H1 (cell line): ENCODE results near the gene GTF2B. TPM values are rescaled to one million over a fixed set of nuclear protein-coding genes. Genes with fewer than 3 reads are reported as not detected.

Experiments used
- CTCF ChIA-PET: fragments of 300-600 bp; sonication (Branson Sonifier 250); formaldehyde crosslinking; loops from one replicate; lab custom pipeline; 2021; ENCODE audit not compliant: partially characterized antibody; lab: Charles Lee
- POLR2A ChIA-PET: fragments of 300-600 bp; sonication (Branson Sonifier 250); formaldehyde crosslinking; loops from one replicate; lab custom pipeline; 2021; ENCODE audit warnings: inconsistent platforms; ENCODE audit not compliant: partially characterized antibody; lab: Charles Lee
- DNase-seq, 2 experiments: peaks; one replicate each; pipeline versions ENCODE4 v3.0.0 to v3.0.0-alpha.2; 2010 to 2022; ENCODE audit warnings: low spot score in 2 of 2, low read depth in 1 of 2, mixed read lengths in 1 of 2
- FAIRE-seq: peaks from 2 replicates; lab custom pipeline; 2011; peaks lifted over from hg19 to GRCh38; lab: Jason Lieb, UNC
- H2AFZ ChIP-seq: 2 replicates; pipeline ENCODE4 v1.8.1; 2012; ENCODE audit warnings: low read length, inconsistent platforms
- H2AK5ac ChIP-seq: 2 replicates; pipeline ENCODE4 v1.6.1; 2013; ENCODE audit warnings: low read depth, low read length
- H2BK120ac ChIP-seq: replicated peaks from 2 replicates; pipeline ENCODE3; 2013; ENCODE audit warnings: low read depth, low read length, inconsistent platforms
- H2BK12ac ChIP-seq: 2 replicates; pipeline ENCODE4 v1.6.1; 2013; ENCODE audit warnings: low read depth, low read length
- H2BK15ac ChIP-seq: 2 replicates; pipeline ENCODE4 v1.6.1; 2013; ENCODE audit warnings: low read length
- H2BK20ac ChIP-seq: 2 replicates; pipeline ENCODE4 v1.6.1; 2013; ENCODE audit warnings: low read length
- H2BK5ac ChIP-seq: 2 replicates; pipeline ENCODE4 v1.6.1; 2013; ENCODE audit warnings: low read depth, low read length
- H3K14ac ChIP-seq: 2 replicates; pipeline ENCODE4 v1.6.1; 2013; ENCODE audit warnings: inconsistent platforms; ENCODE audit not compliant: insufficient read length
- H3K18ac ChIP-seq: 2 replicates; pipeline ENCODE4 v1.6.1; 2013; ENCODE audit warnings: low read length; ENCODE audit errors: extremely low read depth
- H3K23ac ChIP-seq: 2 replicates; pipeline ENCODE4 v1.6.1; 2013; ENCODE audit warnings: inconsistent platforms; ENCODE audit not compliant: insufficient read length
- H3K23me2 ChIP-seq: 2 replicates; pipeline ENCODE4 v1.6.1; 2013; ENCODE audit warnings: low read depth, low read length
- H3K27ac ChIP-seq: 2 replicates; pipeline ENCODE4 v1.6.1; 2011; ENCODE audit warnings: low read depth, low read length, inconsistent platforms
- H3K27me3 ChIP-seq, 4 experiments: replicated peaks in 1 of 4; 1 replicate in 1 of 4; 2 replicates in 3 of 4; pipeline versions ENCODE4 v1.6.1 to v1.8.1; 2011 to 2013; ENCODE audit warnings: low read length in 3 of 4, mild to moderate bottlenecking in 3 of 4, inconsistent platforms in 2 of 4, mixed read lengths in 2 of 4, moderate library complexity in 1 of 4; ENCODE audit not compliant: control insufficient read depth in 3 of 4, insufficient read depth in 3 of 4; ENCODE audit errors: extremely low read depth in 1 of 4
- H3K36me3 ChIP-seq, 4 experiments: 2 replicates each; pipeline versions ENCODE4 v1.6.1 to v1.8.1; 2011 to 2013; ENCODE audit warnings: mild to moderate bottlenecking in 4 of 4, low read length in 3 of 4, moderate library complexity in 2 of 4, control low read depth in 1 of 4, inconsistent platforms in 1 of 4; ENCODE audit not compliant: insufficient read depth in 4 of 4, control insufficient read depth in 2 of 4
- H3K4ac ChIP-seq: replicated peaks from 2 replicates; pipeline ENCODE3; 2013; ENCODE audit warnings: low read length, low read depth, mixed read lengths, inconsistent platforms; ENCODE audit not compliant: insufficient read length
- H3K4me1 ChIP-seq, 4 experiments: replicated peaks in 1 of 4; 1 replicate in 1 of 4; 2 replicates in 3 of 4; pipeline versions ENCODE4 v1.6.1 to v1.8.1; 2011 to 2013; ENCODE audit warnings: low read length in 3 of 4, inconsistent platforms in 2 of 4, mixed read lengths in 1 of 4; ENCODE audit not compliant: insufficient read depth in 4 of 4, control insufficient read depth in 3 of 4
- H3K4me2 ChIP-seq, 2 experiments: 2 replicates each; pipeline versions ENCODE4 v1.6.1 to v1.8.1; 2011 to 2013; ENCODE audit warnings: low read depth in 2 of 2, low read length in 2 of 2, control low read depth in 1 of 2, inconsistent platforms in 1 of 2, mild to moderate bottlenecking in 1 of 2; ENCODE audit not compliant: insufficient read depth in 1 of 2
- H3K4me3 ChIP-seq, 4 experiments: fragments of 200-600, 300-600 bp in 1 of 4; sonication (generic), shearing (Covaris generic), sonication (Bioruptor Twin) in 1 of 4; 2 replicates each; pipeline versions ENCODE4 v1.5.1 to v1.8.1; 2011 to 2016; ENCODE audit warnings: low read length in 4 of 4, low read depth in 3 of 4, control low read depth in 2 of 4, inconsistent platforms in 2 of 4, mild to moderate bottlenecking in 2 of 4, mixed read lengths in 1 of 4, moderate library complexity in 1 of 4; ENCODE audit not compliant: insufficient read depth in 2 of 4; ENCODE audit errors: extremely low read depth in 1 of 4
- H3K56ac ChIP-seq: replicated peaks from 2 replicates; pipeline ENCODE3; 2013; ENCODE audit warnings: low read depth, mild to moderate bottlenecking, mixed read lengths, low read length, inconsistent platforms; ENCODE audit not compliant: insufficient read length
- H3K79me1 ChIP-seq: 2 replicates; pipeline ENCODE4 v1.6.1; 2013; ENCODE audit warnings: low read depth, low read length, control low read depth
- H3K79me2 ChIP-seq, 2 experiments: 2 replicates each; pipeline versions ENCODE4 v1.6.1 to v1.8.1; 2012 to 2013; ENCODE audit warnings: low read length in 2 of 2, mild to moderate bottlenecking in 2 of 2, inconsistent platforms in 1 of 2; ENCODE audit not compliant: insufficient read depth in 2 of 2, control insufficient read depth in 1 of 2
- H3K9ac ChIP-seq, 4 experiments: replicated peaks in 1 of 4; 1 replicate in 1 of 4; 2 replicates in 3 of 4; pipeline versions ENCODE4 v1.6.1 to v1.8.1; 2011 to 2013; ENCODE audit warnings: low read depth in 3 of 4, low read length in 3 of 4, control low read depth in 2 of 4, mild to moderate bottlenecking in 2 of 4, moderate library complexity in 2 of 4, inconsistent platforms in 1 of 4; ENCODE audit errors: extremely low read depth in 1 of 4
- H3K9me3 ChIP-seq, 2 experiments: 2 replicates each; pipeline versions ENCODE4 v1.6.1 to v1.8.1; 2012 to 2013; ENCODE audit warnings: mild to moderate bottlenecking in 2 of 2, moderate library complexity in 2 of 2, control low read depth in 1 of 2, inconsistent platforms in 1 of 2, low read depth in 1 of 2, low read length in 1 of 2, mixed read lengths in 1 of 2; ENCODE audit not compliant: insufficient read depth in 2 of 2
- H4K20me1 ChIP-seq, 2 experiments: replicated peaks in 1 of 2; 2 replicates each; pipeline versions ENCODE3 to v1.8.1; 2011 to 2013; ENCODE audit warnings: inconsistent platforms in 2 of 2, low read length in 2 of 2, mild to moderate bottlenecking in 1 of 2; ENCODE audit not compliant: insufficient read depth in 2 of 2, control insufficient read depth in 1 of 2
- H4K5ac ChIP-seq: 2 replicates; pipeline ENCODE4 v1.6.1; 2013; ENCODE audit warnings: low read length, low read depth, mixed read lengths, inconsistent platforms; ENCODE audit not compliant: insufficient read length
- H4K8ac ChIP-seq: 2 replicates; pipeline ENCODE4 v1.8.0; 2013; ENCODE audit warnings: mild to moderate bottlenecking, moderate library complexity, low read length, inconsistent platforms; ENCODE audit not compliant: insufficient read depth; ENCODE audit errors: extremely low read depth
- H4K91ac ChIP-seq: replicated peaks from 2 replicates; pipeline ENCODE3; 2013; ENCODE audit warnings: low read length, mixed read lengths, inconsistent platforms; ENCODE audit not compliant: insufficient read length
- BRCA1 ChIP-seq: IDR thresholded peaks from 2 replicates; pipeline ENCODE4 v1.6.1; 2012; ENCODE audit warnings: low read depth, low read length, improper control_type of control experiment
- CTCF ChIP-seq, 3 experiments: IDR thresholded peaks; 1 replicate in 2 of 3; 2 replicates in 1 of 3; pipeline versions ENCODE4 v1.5.1 to v1.6.1; 2011; ENCODE audit warnings: low read length in 3 of 3, mild to moderate bottlenecking in 3 of 3, inconsistent platforms in 2 of 3, low read depth in 1 of 3, moderate library complexity in 1 of 3; ENCODE audit not compliant: insufficient read depth in 1 of 3; ENCODE audit errors: control extremely low read depth in 1 of 3
- RAD21 ChIP-seq, 2 experiments: IDR thresholded peaks in 1 of 2; conservative IDR thresholded peaks in 1 of 2; 2 replicates each; pipeline ENCODE4 v1.6.1; 2011; ENCODE audit warnings: low read depth in 2 of 2, low read length in 2 of 2, improper control_type of control experiment in 1 of 2, inconsistent platforms in 1 of 2, mild to moderate bottlenecking in 1 of 2, moderate library complexity in 1 of 2
- RXRA ChIP-seq: IDR thresholded peaks from 2 replicates; pipeline ENCODE4 v1.6.1; 2011; ENCODE audit warnings: low read depth, mild to moderate bottlenecking, low read length, moderate library complexity; ENCODE audit not compliant: insufficient read depth
- TCF12 ChIP-seq: IDR thresholded peaks from 2 replicates; pipeline ENCODE4 v1.6.1; 2011; ENCODE audit warnings: low read depth, mild to moderate bottlenecking, low read length
- TEAD4 ChIP-seq: IDR thresholded peaks from 2 replicates; pipeline ENCODE4 v1.6.1; 2012; ENCODE audit warnings: low read depth, low read length, inconsistent platforms, mixed read lengths
- WGBS, 2 experiments: shearing (Covaris generic) in 1 of 2; methylation state at CpG; one replicate each; pipeline versions ENCODE4 v1.1.6 to v1.1.7; 2013 to 2015; ENCODE audit warnings: low lambda C conversion rate in 2 of 2, mixed read lengths in 2 of 2, inconsistent platforms in 1 of 2, low coverage in 1 of 2, missing lambda C conversion rate in 1 of 2; ENCODE audit not compliant: insufficient replicate concordance in 2 of 2, insufficient coverage in 1 of 2, insufficient read length in 1 of 2; ENCODE audit errors: extremely low coverage in 1 of 2, missing lambda C conversion rate in 1 of 2; 5-methylcytosine and 5-hydroxymethylcytosine counted together
- polyA plus RNA-seq, 7 experiments: library from polyadenylated mRNA; depleted of rRNA in 3 of 7; stranded (reverse) in 5 of 7; unstranded in 2 of 7; fragments of >200 nt in 5 of 7; fragments of 200-250 nt in 2 of 7; gene quantifications; 1 replicate in 5 of 7; 2 replicates in 1 of 7; 4 replicates in 1 of 7; pipeline versions ENCODE4 v1.2.1 to v1.2.3, GENCODE V29; 2011 to 2013; ENCODE audit warnings: missing spikeins in 2 of 7, mixed read lengths in 2 of 7
- total RNA-seq: library from RNA; stranded (reverse); fragmentation: NEBNext Ultra II Directional; extraction: Animal tissue kit (Norgen Biotek cat#: 25700); gene quantifications from 2 replicates; pipeline ENCODE4 v1.2.1, GENCODE V29; 2021

The GTF2B gene
- total and polyA plus RNA-seq, 2 of the 8 experiments (the other 6 are each of a cell fraction or from before 2014, with no cell fraction given), result 14.9 to 15.6 TPM

- no peaks in the 10 kb centered on the region for H3K27me3 ChIP-seq
- H4K20me1 ChIP-seq, result no peaks in the 10 kb centered on the region
- H4K5ac ChIP-seq, result no peak overlapping the region
- ChIA-PET CTCF (interaction anchor here (0.6 to 4.0 kb wide), 11 partner anchors 9 to 687 kb away, joined by 3 to 19 read pairs (median 3); no protein-coding TSS in a partner anchor), POLR2A (interaction anchor here (0.6 kb wide), 1 partner anchor 398 kb away, joined by 3 read pairs; no protein-coding TSS in a partner anchor)
- H2BK5ac ChIP-seq, result no peak overlapping the region
- H3K9ac ChIP-seq, result no peak overlapping the region
- H2BK15ac ChIP-seq, result no peak overlapping the region
- H3K4ac ChIP-seq, result no peak overlapping the region
- no peak overlapping the region for H4K91ac ChIP-seq
- no peak overlapping the region for H3K14ac ChIP-seq
- TF ChIP-seq TEAD4, result no peak
- TF ChIP-seq RXRA, result no peak
- TF ChIP-seq CTCF (IDR thresholded peaks at IDR 0.05; ENCODE audit: control extremely low read depth in 1 of 3, insufficient read depth in 1 of 3, low read depth in 1 of 3, low read length in 3 of 3), result peak; percentile 10 to 42 (median 28)
- TF ChIP-seq TCF12, result no peak
- TF ChIP-seq RAD21 (IDR thresholded peaks at IDR 0.05 in 1 of 2, conservative IDR thresholded peaks at IDR 0.05 in 1 of 2; ENCODE audit: low read depth in 2 of 2, low read length in 2 of 2), result peak; percentile 49 to 63
- TF ChIP-seq BRCA1, result no peak
- no peaks in the 10 kb centered on the region for H3K79me2 ChIP-seq
- 86% methylated on average over 3 of the region's 3 CpGs; no CpG with 5 or more reads in 1 of the 2 experiments for WGBS, 2 experiments
- DNase-seq (no peak), FAIRE-seq (no peak)
- H2BK12ac ChIP-seq, result no peak overlapping the region
- no peak overlapping the region for H2BK20ac ChIP-seq
- no peak overlapping the region for H3K23ac ChIP-seq
- no peak overlapping the region for H3K4me3 ChIP-seq
- peaks cover 0 to 9% (median 3%) of the 10 kb centered on the region in 4 experiments; a peak in 5 of 8 replicates for H3K36me3 ChIP-seq
- no peak overlapping the region for H2AFZ ChIP-seq
- no peaks in the 10 kb centered on the region for H3K4me1 ChIP-seq
- no peaks in the 10 kb centered on the region for H3K9me3 ChIP-seq
- H3K23me2 ChIP-seq, result no peaks in the 10 kb centered on the region
- no peak overlapping the region for H4K8ac ChIP-seq
- no peak overlapping the region for H3K56ac ChIP-seq
- no peak overlapping the region for H2BK120ac ChIP-seq
- H3K27ac ChIP-seq, result no peak overlapping the region
- no peaks in the 10 kb centered on the region for H3K79me1 ChIP-seq
- no peak overlapping the region for H3K18ac ChIP-seq
- H3K4me2 ChIP-seq, result no peak overlapping the region
- H2AK5ac ChIP-seq, result no peak overlapping the region
These were observed 30.8 kb upstream of the GTF2B start for GRCh38 chr1:88922214-88922613.
